GM12878 (cell line): ENCODE data around the gene SMAD2. TPM values are rescaled to one million over a fixed set of nuclear protein-coding genes. Genes with fewer than 3 reads are reported as not detected.

Experiments used
- ATAC-seq: fragments of 200-7000 bp; cut with Tn5 transposase; 3 replicates; pipeline ENCODE4 v1.9.1; 2020; ENCODE audit warnings: mild to moderate bottlenecking, moderate library complexity
- BruUV-seq: library from RNA; stranded (reverse); fragments of 400-500 nt; replicated peaks from 2 replicates; lab custom pipeline; 2021; lab: Mats Ljungman, UMichigan
- CTCF ChIA-PET: fragments of 300-600 bp; sonication (Branson Sonifier 250); formaldehyde crosslinking; extraction: SDS; loops from one replicate; lab custom pipeline; 2021; ENCODE audit warnings: inconsistent platforms; lab: Yijun Ruan, JAX
- POLR2A ChIA-PET: fragments of 350-600 bp; formaldehyde crosslinking; extraction: SDS; loops from one replicate; lab custom pipeline; 2021; ENCODE audit warnings: inconsistent platforms; lab: Charles Lee
- RAD21 ChIA-PET: fragments of 300-600 bp; sonication (Branson Sonifier 250); formaldehyde crosslinking; loops from one replicate; lab custom pipeline; 2023; ENCODE audit warnings: antibody characterized with exemption; ENCODE audit not compliant: unreplicated experiment; lab: Charles Lee
- SMC1A ChIA-PET: fragments of 300-600 bp; sonication (Branson Sonifier 250); formaldehyde crosslinking; loops from one replicate; lab custom pipeline; 2023; ENCODE audit not compliant: unreplicated experiment, uncharacterized antibody; lab: Charles Lee
- DNase-seq: peaks from one replicate; pipeline ENCODE4 v3.0.0-alpha.2; 2011; ENCODE audit warnings: low read depth, low spot score
- FAIRE-seq: peaks from 3 replicates; lab custom pipeline; 2011; peaks lifted over from hg19 to GRCh38; lab: Jason Lieb, UNC
- H2AFZ ChIP-seq: 2 replicates; pipeline ENCODE4 v1.6.0; 2011; ENCODE audit warnings: low read depth, low read length, control low read depth; ENCODE audit not compliant: control insufficient read depth
- H3K27ac ChIP-seq: 2 replicates; pipeline ENCODE4 v1.5.1; 2011; ENCODE audit warnings: control low read depth; ENCODE audit not compliant: control insufficient read depth, insufficient read depth
- H3K27me3 ChIP-seq, 2 experiments: replicated peaks in 1 of 2; 2 replicates each; pipeline versions ENCODE4 v1.6.0 to v1.6.1; 2011; ENCODE audit warnings: low read length in 1 of 2; ENCODE audit not compliant: control insufficient read depth in 2 of 2, insufficient read depth in 2 of 2
- H3K36me3 ChIP-seq, 2 experiments: 2 replicates each; pipeline ENCODE4 v1.5.1; 2011; ENCODE audit warnings: low read length in 1 of 2; ENCODE audit not compliant: control insufficient read depth in 2 of 2, insufficient read depth in 2 of 2
- H3K4me1 ChIP-seq: 2 replicates; pipeline ENCODE4 v1.6.1; 2011; ENCODE audit warnings: mild to moderate bottlenecking, low read length, moderate library complexity, mixed read lengths; ENCODE audit not compliant: control insufficient read depth, insufficient read depth
- H3K4me2 ChIP-seq: 2 replicates; pipeline ENCODE4 v1.6.0; 2011; ENCODE audit warnings: control low read depth; ENCODE audit not compliant: control insufficient read depth, insufficient read depth
- H3K4me3 ChIP-seq: fragments of 200-600 bp; sonication (generic); 2 replicates; pipeline ENCODE4 v1.5.1; 2016
- H3K79me2 ChIP-seq: 2 replicates; pipeline ENCODE4 v1.6.0; 2011; ENCODE audit warnings: low read length; ENCODE audit not compliant: control insufficient read depth, insufficient read depth
- H3K9ac ChIP-seq: 2 replicates; pipeline ENCODE4 v1.8.0; 2011; ENCODE audit warnings: low read length, control low read depth, mixed read lengths; ENCODE audit not compliant: control insufficient read depth, insufficient read depth
- H3K9me3 ChIP-seq: replicated peaks from 3 replicates; pipeline ENCODE4 v1.5.1; 2011; ENCODE audit warnings: mild to moderate bottlenecking, low read length; ENCODE audit not compliant: control insufficient read depth, insufficient read depth
- H4K20me1 ChIP-seq: 2 replicates; pipeline ENCODE4 v1.6.0; 2011; ENCODE audit not compliant: control insufficient read depth, insufficient read depth
- CBX5 ChIP-seq: sonication (generic); IDR thresholded peaks from 2 replicates; pipeline ENCODE4 v1.6.1; 2016; ENCODE audit warnings: low read depth, moderate library complexity, mild to moderate bottlenecking, inconsistent platforms
- CEBPB ChIP-seq, 2 experiments: fragments of 150-350 bp in 1 of 2; IDR thresholded peaks; 2 replicates each; pipeline ENCODE4 v1.6.1; 2012 to 2014; ENCODE audit warnings: low read depth in 2 of 2, low read length in 2 of 2, borderline replicate concordance in 1 of 2, inconsistent platforms in 1 of 2
- DPF2 ChIP-seq: fragments of 450-650 bp; IDR thresholded peaks from 2 replicates; pipeline ENCODE4 v1.6.1; 2017; ENCODE audit warnings: mild to moderate bottlenecking
- E4F1 ChIP-seq: fragments of 450-650 bp; IDR thresholded peaks from 2 replicates; pipeline ENCODE4 v1.6.1; 2018; ENCODE audit warnings: borderline replicate concordance, mild to moderate bottlenecking; ENCODE audit not compliant: partially characterized antibody
- ETV6 ChIP-seq, 2 experiments: fragments of 450-650 bp in 1 of 2; IDR thresholded peaks in 1 of 2; conservative IDR thresholded peaks in 1 of 2; 2 replicates each; pipeline ENCODE4 v1.6.1; 2014; ENCODE audit warnings: antibody characterized with exemption in 1 of 2, borderline replicate concordance in 1 of 2, low read depth in 1 of 2, mild to moderate bottlenecking in 1 of 2, moderate library complexity in 1 of 2
- HDAC2 ChIP-seq: fragments of 200-600 bp; sonication (generic); IDR thresholded peaks from 2 replicates; pipeline ENCODE4 v1.6.1; 2017
- IRF4 ChIP-seq: IDR thresholded peaks from 2 replicates; pipeline ENCODE4 v1.6.1; 2011; ENCODE audit warnings: low read depth, low read length
- NR2C1 ChIP-seq: fragments of 450-650 bp; IDR thresholded peaks from 2 replicates; pipeline ENCODE4 v1.6.1; 2017; ENCODE audit warnings: antibody characterized with exemption, mild to moderate bottlenecking, moderate library complexity
- PRDM15 ChIP-seq: fragments of 450-650 bp; formaldehyde crosslinking; IDR thresholded peaks from 2 replicates; pipeline ENCODE4 v1.4.0; 2020; ENCODE audit warnings: mild to moderate bottlenecking, moderate library complexity
- SKIL ChIP-seq: fragments of 450-650 bp; IDR thresholded peaks from 2 replicates; pipeline ENCODE4 v1.6.1; 2017; ENCODE audit warnings: mild to moderate bottlenecking, low read depth, inconsistent platforms; ENCODE audit not compliant: poor library complexity, severe bottlenecking
- SMAD5 ChIP-seq: IDR thresholded peaks from 2 replicates; pipeline ENCODE4 v1.6.1; 2016; ENCODE audit warnings: antibody characterized with exemption, low read depth
- SUZ12 ChIP-seq: fragments of 200-600 bp; sonication (generic); IDR thresholded peaks from one replicate; pipeline ENCODE4 v1.6.1; 2018; ENCODE audit warnings: antibody characterized with exemption, mild to moderate bottlenecking; ENCODE audit not compliant: unreplicated experiment
- TCF3 ChIP-seq: IDR thresholded peaks from 2 replicates; pipeline ENCODE4 v1.6.1; 2012; ENCODE audit warnings: low read depth, mild to moderate bottlenecking, low read length, borderline replicate concordance; ENCODE audit not compliant: insufficient read depth
- ZNF274 ChIP-seq: IDR thresholded peaks from one replicate; pipeline ENCODE4 v1.8.0; 2011; ENCODE audit not compliant: insufficient read length, insufficient read depth
- in situ Hi-C: fragments of 300-500 bp; cut with MboI; formaldehyde crosslinking; loops from 9 replicates; pipeline ENCODE4 v1.14.3; 2018; ENCODE audit warnings: mixed read lengths
- intact Hi-C: fragments of 100-400 bp; cut with micrococcal nuclease; formaldehyde crosslinking; loops from one replicate; pipeline ENCODE4 v1.14.2; 2022; ENCODE audit not compliant: unreplicated experiment
- polyA plus RNA-seq, 11 experiments: library from polyadenylated mRNA; depleted of rRNA in 4 of 11; unstranded in 6 of 11; stranded (reverse) in 5 of 11; fragments of >200 nt; fragmentation: Nextera tagmentation in 4 of 11; fragmentation: Illumina TruSeq in 1 of 11; extraction: Ambion mirVana in 4 of 11; extraction: Trizol in 1 of 11; gene quantifications; 1 replicate in 1 of 11; 2 replicates in 10 of 11; pipeline versions ENCODE4 v1.2.1 to v1.2.3, GENCODE V29; 2011 to 2016; ENCODE audit warnings: inconsistent platforms in 2 of 11, missing spikeins in 2 of 11, low read depth in 1 of 11
- total RNA-seq, 4 experiments: library from RNA; depleted of rRNA in 3 of 4; stranded (reverse); fragments of >200 nt in 3 of 4; fragmentation: Illumina TruSeq in 1 of 4; extraction: Trizol in 1 of 4; gene quantifications; 2 replicates each; pipeline versions ENCODE4 v1.2.1 to v1.2.3, GENCODE V29; 2013 to 2021
- TF ChIP-seq, protein P1 (sequence below): IDR thresholded peaks from 2 replicates; pipeline ENCODE4 v1.6.1; 2012; ENCODE audit warnings: low read length, inconsistent platforms

The SMAD2 gene
- total and polyA plus RNA-seq, 10 of the 15 experiments (the other 5 are each of a cell fraction or from before 2014, with no cell fraction given), result 28.8 to 111 (median 65.8) TPM

DNA sequence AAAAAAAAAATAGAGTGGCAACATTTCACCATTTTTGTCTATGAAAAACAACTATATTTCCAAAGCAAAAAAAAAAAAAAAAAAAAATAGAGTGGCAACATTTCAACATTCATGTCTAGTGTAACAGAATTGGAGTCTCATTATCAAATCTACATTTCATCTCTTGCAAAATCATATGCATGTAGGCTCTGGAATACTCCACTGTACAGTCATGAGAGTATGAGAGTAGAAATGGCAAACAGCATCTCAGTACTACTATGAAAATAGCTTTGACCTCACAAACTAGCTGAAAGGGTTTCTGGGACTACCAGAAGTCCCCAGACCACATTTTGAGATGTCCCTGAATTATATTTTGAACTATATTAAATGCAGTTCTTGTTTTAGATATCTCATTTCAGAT is 82.8 kb downstream of the SMAD2 start:
- no peak overlapping the region for H3K4me3 ChIP-seq
- no TSS peak for BruUV-seq
- H3K9ac ChIP-seq, result no peak overlapping the region
- H3K4me2 ChIP-seq, result no peak overlapping the region
- H3K4me1 ChIP-seq, result no peaks in the 10 kb centered on the region
- ChIA-PET RAD21 (no interaction called here), CTCF (interaction anchor here (0.6 to 1.9 kb wide), 4 partner anchors 10 to 353 kb away, joined by 3 to 4 read pairs (median 3); no protein-coding TSS in a partner anchor), POLR2A (interaction anchor here (0.6 kb wide), 1 partner anchor 20 kb away, joined by 4 read pairs; no protein-coding TSS in a partner anchor), SMC1A (interaction anchor here (0.9 to 2.2 kb wide), 4 partner anchors 10 to 71 kb away, joined by 3 to 6 read pairs (median 4); no protein-coding TSS in a partner anchor)
- no peak for TF ChIP-seq E4F1
- TF ChIP-seq, protein P1, sequence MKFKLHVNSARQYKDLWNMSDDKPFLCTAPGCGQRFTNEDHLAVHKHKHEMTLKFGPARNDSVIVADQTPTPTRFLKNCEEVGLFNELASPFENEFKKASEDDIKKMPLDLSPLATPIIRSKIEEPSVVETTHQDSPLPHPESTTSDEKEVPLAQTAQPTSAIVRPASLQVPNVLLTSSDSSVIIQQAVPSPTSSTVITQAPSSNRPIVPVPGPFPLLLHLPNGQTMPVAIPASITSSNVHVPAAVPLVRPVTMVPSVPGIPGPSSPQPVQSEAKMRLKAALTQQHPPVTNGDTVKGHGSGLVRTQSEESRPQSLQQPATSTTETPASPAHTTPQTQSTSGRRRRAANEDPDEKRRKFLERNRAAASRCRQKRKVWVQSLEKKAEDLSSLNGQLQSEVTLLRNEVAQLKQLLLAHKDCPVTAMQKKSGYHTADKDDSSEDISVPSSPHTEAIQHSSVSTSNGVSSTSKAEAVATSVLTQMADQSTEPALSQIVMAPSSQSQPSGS, result no peak
- no peak for TF ChIP-seq PRDM15 (CRISPR knock-in tag)
- no peak for TF ChIP-seq CBX5
- TF ChIP-seq ZNF274, result no peak
- no peak for TF ChIP-seq NR2C1
- no peak for TF ChIP-seq HDAC2
- TF ChIP-seq TCF3, result no peak
- TF ChIP-seq CEBPB (IDR thresholded peaks at IDR 0.05; ENCODE audit: borderline replicate concordance in 1 of 2, low read depth in 2 of 2, low read length in 2 of 2), result no peak
- TF ChIP-seq DPF2, result no peak
- no peak for TF ChIP-seq SKIL
- no peak for TF ChIP-seq IRF4
- no peak for TF ChIP-seq SMAD5
- TF ChIP-seq ETV6 (conservative IDR thresholded peaks at IDR 0.05 in 1 of 2, IDR thresholded peaks at IDR 0.05 in 1 of 2; ENCODE audit: borderline replicate concordance in 1 of 2, low read depth in 1 of 2), result no peak
- TF ChIP-seq SUZ12, result no peak
- in situ Hi-C loops, result no loop called here
- no peak overlapping the region for H2AFZ ChIP-seq
- H3K27ac ChIP-seq, result no peak overlapping the region
- H3K79me2 ChIP-seq, result no peaks in the 10 kb centered on the region
- no peaks in the 10 kb centered on the region for H3K9me3 ChIP-seq
- peaks cover 0 to 17% of the 10 kb centered on the region in 2 experiments; a peak in 2 of 4 replicates for H3K36me3 ChIP-seq
- no peak for ATAC-seq
- no peak for FAIRE-seq
- no peaks in the 10 kb centered on the region for H4K20me1 ChIP-seq
- DNase-seq, result no peak
- intact Hi-C loops, result no loop called here
- H3K27me3 ChIP-seq, result no peaks in the 10 kb centered on the region
